ENCODE data around the gene HORMAD2.
"Not testable (repeated sequence)": the region's sequence is repeated elsewhere in the genome, so short reads cannot be mapped to it uniquely, and the experiment has no call there.

Gene HORMAD2

GRCh38 chr22:30193031-30193775, 112.9 kb downstream of the HORMAD2 start:
- DNase-seq = no peak

DNA sequence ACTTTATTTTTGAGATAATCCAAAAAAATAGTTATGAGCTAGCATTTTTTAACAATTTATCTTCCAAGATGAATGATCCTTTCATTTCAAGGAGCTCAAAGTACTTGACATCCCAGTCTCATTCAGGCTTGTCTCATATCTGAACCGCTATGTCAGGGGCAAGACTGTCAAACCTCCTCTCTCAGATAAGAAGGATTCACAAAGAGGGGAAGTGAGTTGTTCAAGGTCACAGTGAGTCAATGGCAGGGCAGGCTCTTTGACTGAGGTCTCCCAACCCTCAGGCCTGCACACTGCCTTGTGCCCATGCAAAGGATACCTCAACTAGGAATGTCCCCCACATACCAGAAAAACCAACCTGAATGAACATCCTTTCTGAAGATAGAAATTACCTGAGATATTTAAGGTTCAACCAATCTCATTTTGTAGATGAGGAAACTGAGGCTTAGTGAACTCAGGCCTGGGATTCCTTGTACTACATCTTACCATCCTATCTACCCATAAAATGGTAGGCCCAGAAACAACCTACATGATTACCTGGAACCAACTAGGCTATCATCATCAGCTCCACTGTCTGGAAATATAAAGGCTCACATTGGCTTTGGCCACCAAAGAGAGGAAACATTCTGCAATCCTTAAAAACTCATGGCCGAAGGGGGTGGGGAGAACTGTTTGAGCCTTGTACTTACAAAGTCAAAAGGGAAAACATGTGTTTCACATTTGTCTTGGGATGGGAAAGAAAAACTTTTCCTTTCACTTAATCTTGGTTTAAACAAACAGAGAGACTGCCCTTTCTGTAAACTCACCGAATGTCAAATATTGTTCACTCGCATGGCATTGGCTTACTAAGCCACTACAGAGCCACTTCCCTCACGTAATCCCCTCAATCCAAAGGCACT, 115.2 kb downstream of the HORMAD2 start:
- DNase-seq = peak; percentile 80

- DNase-seq = peak; percentile 92
These were observed 116.0 kb downstream of the HORMAD2 start for GRCh38 chr22:30196141-30196879.

DNA sequence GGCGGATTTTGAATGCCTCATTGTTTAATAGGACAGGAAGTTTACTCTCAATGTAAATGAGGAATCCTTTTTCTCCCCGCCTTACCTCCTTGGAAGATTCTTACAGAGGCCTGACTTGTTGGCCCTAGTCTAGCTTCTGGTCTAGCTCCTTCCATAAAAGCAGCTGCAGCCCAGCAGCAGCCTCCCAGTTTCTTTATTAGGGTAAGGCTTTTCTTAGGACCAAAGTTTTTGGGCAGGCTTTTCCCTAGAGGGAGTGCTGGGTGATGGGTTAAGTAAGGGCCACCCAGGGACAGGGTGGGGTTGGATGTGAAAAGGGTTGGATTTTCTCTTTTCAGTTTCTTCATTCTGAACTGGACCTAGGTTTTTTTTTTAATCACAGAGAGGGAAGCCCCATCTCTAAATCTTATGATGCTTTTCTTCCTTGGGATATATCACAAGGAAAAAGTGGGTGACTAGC, 116.6 kb downstream of the HORMAD2 start:
- no peak for DNase-seq

DNA sequence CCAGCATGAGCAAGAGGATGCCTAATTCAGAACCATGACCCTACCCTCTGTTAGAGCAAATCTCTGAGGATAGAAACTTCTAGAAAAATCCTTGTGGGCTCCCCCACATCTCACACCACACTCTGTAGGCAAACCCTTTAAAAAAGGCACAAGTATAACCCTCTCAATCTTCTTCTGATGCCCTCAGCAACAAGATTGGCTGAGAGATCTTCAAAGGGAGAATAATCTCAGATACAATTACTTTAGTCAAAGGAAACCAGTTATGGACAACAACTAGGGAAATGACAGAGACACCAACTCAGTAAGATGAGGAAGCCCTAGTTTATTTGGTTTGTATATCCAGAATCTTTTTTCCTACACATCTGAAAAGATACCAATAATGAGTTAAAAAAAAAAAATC, 117.1 kb downstream of the HORMAD2 start:
- no peak for DNase-seq

DNA sequence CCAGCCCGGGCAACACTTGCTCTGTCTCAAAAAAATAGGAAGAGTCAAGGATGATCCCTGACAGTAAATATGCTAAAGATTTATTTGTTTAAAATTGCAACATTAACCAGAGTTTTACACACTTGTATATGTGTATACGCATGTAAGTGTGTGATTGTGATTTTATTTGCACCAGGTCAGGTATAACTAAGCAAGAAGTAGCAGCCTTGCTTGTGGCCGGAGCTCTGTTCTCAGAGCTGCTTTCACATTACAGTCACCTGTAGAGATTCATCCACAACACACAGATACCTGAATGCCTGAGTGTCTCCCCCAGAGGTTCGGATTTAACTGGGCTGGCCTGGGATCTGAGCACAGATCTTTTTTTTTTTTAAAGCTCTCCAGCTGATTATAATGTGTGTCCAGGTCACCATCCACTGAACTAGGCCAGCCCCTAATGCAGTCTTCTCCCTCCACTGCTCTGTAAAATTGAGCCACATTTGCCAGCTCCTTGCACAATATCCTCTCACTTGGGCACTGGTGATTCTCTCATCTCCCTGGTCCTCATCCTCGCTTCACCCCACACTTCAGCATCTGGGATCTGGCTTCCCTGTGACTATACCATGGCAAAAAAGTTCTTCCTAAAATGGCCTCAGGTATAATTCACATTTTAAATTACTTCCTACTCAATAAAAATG, 118.0 kb downstream of the HORMAD2 start:
- DNase-seq = no peak

- no peak for DNase-seq
These were observed 118.7 kb downstream of the HORMAD2 start for GRCh38 chr22:30198921-30199320.

DNA sequence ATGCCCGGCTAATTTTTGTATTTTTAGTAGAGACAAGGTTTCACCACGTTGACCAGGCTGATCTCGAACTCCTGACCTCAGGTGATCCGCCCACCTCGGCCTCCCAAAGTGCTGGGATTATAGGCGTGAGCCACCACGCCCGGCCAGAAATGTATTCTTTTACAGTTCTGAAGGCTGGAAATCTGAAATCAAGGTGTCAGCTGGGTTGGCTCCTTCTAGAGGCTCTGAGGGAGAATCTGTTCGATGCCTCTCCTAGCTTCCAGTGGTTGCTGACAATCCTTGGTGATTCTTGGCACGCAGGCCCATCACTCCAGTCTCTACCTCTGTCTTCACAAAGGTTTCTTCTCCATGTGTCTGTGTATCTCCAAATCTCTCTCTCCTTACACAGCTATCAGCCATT, 120.6 kb downstream of the HORMAD2 start:
- DNase-seq = not testable (repeated sequence)

DNA sequence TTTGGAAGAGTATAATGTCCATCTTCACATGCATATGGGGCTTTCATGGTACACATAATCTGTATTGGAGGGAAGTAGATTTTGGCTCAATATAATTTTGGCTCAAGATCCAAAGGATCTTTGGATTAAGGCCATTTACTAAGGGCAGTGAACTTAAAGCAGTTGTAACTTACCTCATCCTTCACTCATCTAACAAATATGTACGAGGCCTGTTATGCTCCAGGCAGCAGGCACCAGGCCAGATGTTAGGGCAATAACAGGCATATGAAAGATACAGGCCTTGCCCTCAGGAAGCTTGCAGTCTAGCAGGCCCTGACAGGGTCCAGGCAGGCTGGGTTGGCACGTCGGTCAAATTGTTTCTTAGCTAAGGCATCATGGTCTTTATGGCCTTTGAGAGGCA, 121.7 kb downstream of the HORMAD2 start:
- no peak for DNase-seq

GRCh38 chr22:30202531-30203006, 122.3 kb downstream of the HORMAD2 start:
- DNase-seq = peak; percentile 55

- no peak for DNase-seq
These were observed 123.9 kb downstream of the HORMAD2 start for GRCh38 chr22:30204015-30204741.

DNA sequence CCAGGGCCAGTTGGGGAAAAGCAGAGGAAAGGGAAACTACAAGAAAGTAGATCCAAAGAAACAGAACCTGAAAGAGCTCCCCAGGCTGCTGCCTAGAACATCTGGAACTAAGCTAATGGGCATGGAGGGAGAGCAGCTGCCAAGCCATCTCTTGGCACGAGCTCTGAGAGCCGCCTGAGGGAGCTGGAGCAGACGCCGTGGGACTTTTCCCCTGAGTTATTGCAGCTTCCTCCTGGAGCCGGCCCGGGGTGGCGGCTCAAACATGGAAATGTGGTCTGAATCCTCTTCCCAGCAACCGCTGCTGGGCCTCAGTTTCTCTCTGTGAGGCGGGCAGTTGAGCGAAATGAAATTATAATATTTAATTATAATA, 124.5 kb downstream of the HORMAD2 start:
- DNase-seq = peak; percentile 81

GRCh38 chr22:30205281-30206115, 125.2 kb downstream of the HORMAD2 start:
- peak; percentile 71 for DNase-seq

GRCh38 chr22:30206944-30207343, 126.7 kb downstream of the HORMAD2 start:
- peak; percentile 68 for DNase-seq

DNA sequence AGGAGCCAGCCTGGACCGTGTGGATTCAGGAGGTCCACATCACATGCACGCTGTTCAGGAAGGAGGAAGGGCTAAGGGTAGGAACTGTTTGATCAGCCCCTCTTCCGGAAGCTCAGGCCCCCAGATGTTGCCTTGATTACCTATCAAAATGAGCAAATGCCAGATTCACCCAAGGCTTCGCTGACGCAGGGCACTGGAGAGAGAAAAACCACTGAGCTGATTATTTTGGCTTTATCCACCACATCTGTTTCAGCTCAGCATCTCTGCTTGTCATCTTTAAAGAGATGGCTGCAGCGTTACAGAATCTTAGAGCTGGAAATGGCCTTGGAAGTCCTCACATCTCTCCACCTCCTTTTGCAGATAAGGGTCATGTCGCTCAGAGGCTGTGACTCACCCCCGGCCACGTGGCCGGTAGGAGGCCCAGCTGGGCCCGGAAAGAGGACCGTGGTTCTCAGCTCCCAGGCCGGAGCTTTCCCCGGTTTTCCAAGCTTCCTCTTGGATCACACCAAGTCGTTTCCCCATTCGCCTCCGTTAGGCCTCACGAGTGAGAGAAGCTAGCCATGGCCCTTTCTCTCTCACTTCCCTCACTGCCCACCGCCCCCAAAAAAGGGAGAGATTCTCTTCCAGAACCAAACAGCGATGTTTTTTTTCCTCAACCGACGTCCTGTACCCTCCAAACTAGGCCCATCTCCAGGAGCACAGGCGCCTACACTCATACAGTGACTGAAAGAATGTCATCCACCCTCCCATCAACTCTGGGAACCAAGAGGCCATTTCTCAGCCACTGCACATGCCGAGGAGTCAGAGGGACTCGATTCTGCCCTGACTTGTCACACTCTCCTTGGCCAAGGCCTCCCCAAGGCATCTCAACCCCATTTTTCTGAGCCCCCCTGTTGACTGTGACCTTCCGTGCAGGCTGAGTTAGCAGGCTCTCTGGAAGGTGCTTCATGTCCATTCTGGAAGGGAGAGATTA, 128.7 kb downstream of the HORMAD2 start:
- peak; percentile 76 for DNase-seq

- no peak for DNase-seq
These were observed 129.4 kb downstream of the HORMAD2 start for GRCh38 chr22:30209642-30210041.

DNA sequence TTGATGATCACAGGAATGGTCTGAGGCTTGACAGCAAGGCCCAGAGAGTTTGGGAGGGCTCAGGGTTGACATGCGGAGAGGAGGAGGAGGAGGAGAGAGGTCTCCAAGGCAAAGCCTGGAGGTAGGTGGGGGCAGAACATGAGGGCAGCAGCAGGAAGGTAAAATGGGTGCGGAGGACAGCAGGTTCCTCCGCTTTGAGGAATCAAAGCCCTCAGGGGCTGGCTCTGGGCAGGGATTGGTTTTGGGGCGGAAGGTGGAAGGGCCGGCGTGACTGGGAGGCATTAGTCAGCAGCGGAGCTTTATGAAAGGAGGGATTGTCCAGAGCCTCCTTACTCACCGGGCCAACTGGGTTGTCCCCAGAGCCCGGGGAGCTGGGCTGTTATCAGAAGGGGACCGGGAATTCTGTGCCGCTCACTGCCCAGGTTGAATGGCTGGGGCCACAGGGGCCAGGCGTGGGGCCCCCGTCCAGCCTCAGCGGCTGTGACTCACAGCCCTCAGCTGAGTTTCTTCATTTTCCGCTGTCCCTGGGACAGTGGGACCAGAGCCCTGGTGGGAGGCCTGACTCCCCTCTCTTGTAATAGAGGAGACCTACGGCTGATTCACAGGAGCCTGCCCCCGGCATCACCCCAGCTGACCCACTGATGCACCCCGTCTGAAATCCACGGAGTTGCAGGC, 130.1 kb downstream of the HORMAD2 start:
- no peak for DNase-seq

DNA sequence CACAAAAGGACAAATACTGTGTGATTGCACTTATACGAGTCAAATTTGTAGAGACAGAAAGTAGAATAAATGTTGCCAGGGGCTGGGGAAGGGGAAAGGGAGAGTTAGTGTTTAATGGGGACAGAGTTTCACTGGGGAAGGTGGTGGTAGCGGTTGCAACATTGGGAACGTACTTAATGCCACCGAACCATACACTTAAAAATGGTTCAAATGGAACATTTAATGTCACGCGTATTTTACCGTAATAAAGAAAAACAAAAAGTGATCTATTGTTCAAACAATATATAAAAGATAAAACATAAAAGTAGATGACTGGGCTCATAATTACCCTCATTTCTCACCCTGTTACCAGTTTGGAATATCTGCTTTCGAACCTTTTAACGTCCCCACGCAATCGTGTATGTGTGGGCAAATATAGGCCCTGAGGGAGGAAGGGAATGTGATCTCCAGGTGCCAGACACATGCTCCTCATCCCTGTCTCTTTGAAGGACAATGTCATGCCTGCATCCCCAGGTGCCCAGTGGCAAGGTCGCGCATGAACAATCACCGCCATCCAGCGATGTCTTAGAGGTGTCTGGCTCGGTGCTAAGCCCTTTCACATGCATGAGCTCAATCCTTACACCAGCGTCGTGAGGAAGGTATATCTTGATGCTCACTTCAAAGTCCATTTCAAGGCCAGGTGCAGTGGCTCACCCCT, 131.0 kb downstream of the HORMAD2 start:
- DNase-seq = no peak
